ENCODE results near the gene RPL18. TPM values are rescaled to one million over a fixed set of nuclear protein-coding genes. Genes with fewer than 3 reads are reported as not detected.
"Not testable (repeated sequence)": the region's sequence is repeated elsewhere in the genome, so short reads cannot be mapped to it uniquely, and the experiment has no call there.

RPL18 gene
- total RNA-seq, 1 donor from 2014 or later = 1,853 TPM

DNA sequence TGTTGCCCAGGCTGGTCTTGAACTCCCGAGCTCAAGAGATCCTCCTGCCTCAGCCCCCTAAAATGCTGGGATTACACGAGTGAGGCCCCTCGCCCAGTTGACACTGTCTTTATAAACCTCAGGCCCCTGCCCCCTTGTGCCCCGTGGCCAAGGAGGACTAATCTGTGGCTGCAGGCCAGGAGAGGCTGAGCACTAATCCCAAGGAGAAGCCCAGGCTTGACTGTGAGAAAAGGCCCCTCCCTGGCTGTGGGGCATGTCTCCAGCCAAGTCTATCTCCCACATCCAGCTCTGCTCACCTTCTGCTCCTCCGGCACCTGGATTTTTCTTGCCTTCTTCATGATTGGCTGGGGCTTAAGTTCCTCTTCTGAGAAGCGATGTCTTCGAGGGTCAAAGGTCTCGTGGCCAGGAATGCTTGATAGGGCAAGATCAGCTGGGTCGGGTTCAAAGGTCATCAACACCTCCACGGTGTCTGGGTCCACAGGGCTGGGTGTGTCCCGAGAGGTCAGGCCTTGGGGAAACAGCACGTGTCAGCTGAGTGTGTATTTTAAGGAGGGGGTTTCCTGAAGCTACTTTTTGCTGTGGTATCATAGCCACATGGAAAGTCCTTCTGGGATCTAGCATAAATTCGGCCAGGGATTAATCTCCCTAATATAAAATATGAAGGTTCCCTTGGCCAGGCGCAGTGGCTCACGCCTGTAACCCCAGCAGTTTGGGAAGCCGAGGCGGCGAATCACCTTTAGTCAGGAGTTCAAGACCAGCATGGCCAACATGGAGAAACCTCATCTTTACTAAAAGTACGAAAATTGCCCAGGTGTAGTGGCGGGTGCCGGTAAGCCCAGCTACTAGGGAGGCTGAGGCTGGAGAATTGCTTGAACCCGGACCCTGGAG lies 14.4 kb upstream of the RPL18 start:
- no peak for DNase-seq (ENCODE audit: low spot score)
- peaks cover 31% of the 10 kb centered on the region for H3K4me1 Mint-ChIP-seq (ENCODE audit: low read depth)
- intact Hi-C loops (cut with micrococcal nuclease) = loop anchor here (1.0 to 10.0 kb wide), 2 partner anchors 9 to 309 kb away; partner anchors contain the start of gene EMP3
- H3K9me3 Mint-ChIP-seq = no peaks in the 10 kb centered on the region
- peaks cover 12% of the 10 kb centered on the region for H3K36me3 Mint-ChIP-seq (ENCODE audit: low read depth)
- peak overlapping the region; percentile 72 for H3K27ac Mint-ChIP-seq
- H3K27me3 Mint-ChIP-seq (ENCODE audit: low read depth) = no peaks in the 10 kb centered on the region
- peak overlapping the region; percentile 73 for H3K4me3 Mint-ChIP-seq (ENCODE audit: low read depth)

GRCh38 chr19:48632692-48633147 lies 13.7 kb upstream of the RPL18 start:
- Mint-ChIP-seq H3K9me3 (no peaks in the 10 kb centered on the region), H3K4me1 (ENCODE audit: low read depth) (peaks cover 28% of the 10 kb centered on the region), H3K27me3 (ENCODE audit: low read depth) (no peaks in the 10 kb centered on the region), H3K36me3 (ENCODE audit: low read depth) (peaks cover 12% of the 10 kb centered on the region), H3K27ac (no peak overlapping the region), H3K4me3 (ENCODE audit: low read depth) (no peak overlapping the region)
- no peak for DNase-seq (ENCODE audit: low spot score)
- intact Hi-C loops (cut with micrococcal nuclease) = loop anchor here (10.0 kb wide), 1 partner anchor 308 kb away; the partner anchor contains the start of gene EMP3

DNA sequence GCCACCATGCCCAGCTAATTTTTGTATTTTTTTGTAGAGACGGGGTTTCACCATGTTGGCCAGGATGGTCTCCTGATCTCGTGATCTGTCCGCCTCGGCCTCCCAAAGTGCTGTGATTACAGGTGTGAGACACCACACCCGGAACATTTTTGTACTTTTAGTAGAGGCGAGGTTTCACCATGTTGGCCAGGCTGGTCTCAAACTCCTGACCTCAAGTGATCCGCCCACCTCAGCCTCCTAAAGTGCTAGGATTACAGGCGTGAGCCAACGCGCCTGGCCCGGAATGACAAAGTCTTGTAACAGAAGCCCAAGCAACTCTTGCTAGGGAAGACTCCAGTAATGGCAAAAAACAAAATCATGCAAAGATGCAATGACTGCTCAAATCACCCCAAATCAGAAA lies 13.3 kb upstream of the RPL18 start:
- H3K4me1 Mint-ChIP-seq (ENCODE audit: low read depth) = peaks cover 28% of the 10 kb centered on the region
- DNase-seq (ENCODE audit: low spot score); H3K27me3 Mint-ChIP-seq (ENCODE audit: low read depth); H3K4me3 Mint-ChIP-seq (ENCODE audit: low read depth); H3K27ac Mint-ChIP-seq; H3K9me3 Mint-ChIP-seq: not testable (repeated sequence)
- H3K36me3 Mint-ChIP-seq (ENCODE audit: low read depth) = peaks cover 12% of the 10 kb centered on the region
- intact Hi-C loops (cut with micrococcal nuclease) = loop anchor here (10.0 kb wide), 1 partner anchor 307 kb away; the partner anchor contains the start of gene EMP3

DNA sequence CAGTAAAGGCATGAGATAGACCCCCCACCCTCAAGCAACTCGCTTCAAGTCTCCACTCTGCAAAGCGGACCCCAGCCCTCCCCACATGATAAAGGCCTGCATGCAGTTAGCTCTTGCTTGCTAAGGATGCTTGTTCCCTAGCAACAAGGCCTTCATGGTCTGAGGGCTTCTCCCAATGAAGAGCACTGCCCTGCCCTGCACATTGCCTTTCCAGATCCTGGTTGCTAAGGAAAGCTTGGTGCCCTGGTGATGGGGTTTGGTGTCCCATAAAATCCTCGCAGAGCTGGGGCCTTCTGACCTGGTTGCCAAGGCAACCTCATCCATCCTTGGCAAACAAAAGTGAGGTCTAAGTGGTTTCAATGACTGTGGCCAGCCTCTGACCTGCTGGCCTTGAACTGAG lies 12.2 kb upstream of the RPL18 start:
- H3K27me3 Mint-ChIP-seq (ENCODE audit: low read depth) = no peaks in the 10 kb centered on the region
- H3K4me3 Mint-ChIP-seq (ENCODE audit: low read depth) = no peak overlapping the region
- no peak for DNase-seq (ENCODE audit: low spot score)
- peaks cover 30% of the 10 kb centered on the region for H3K4me1 Mint-ChIP-seq (ENCODE audit: low read depth)
- H3K27ac Mint-ChIP-seq = no peak overlapping the region
- H3K36me3 Mint-ChIP-seq (ENCODE audit: low read depth) = peaks cover 16% of the 10 kb centered on the region
- H3K9me3 Mint-ChIP-seq = no peaks in the 10 kb centered on the region
- intact Hi-C loops (cut with micrococcal nuclease) = loop anchor here (10.0 kb wide), 1 partner anchor 306 kb away; the partner anchor contains the start of gene EMP3

DNA sequence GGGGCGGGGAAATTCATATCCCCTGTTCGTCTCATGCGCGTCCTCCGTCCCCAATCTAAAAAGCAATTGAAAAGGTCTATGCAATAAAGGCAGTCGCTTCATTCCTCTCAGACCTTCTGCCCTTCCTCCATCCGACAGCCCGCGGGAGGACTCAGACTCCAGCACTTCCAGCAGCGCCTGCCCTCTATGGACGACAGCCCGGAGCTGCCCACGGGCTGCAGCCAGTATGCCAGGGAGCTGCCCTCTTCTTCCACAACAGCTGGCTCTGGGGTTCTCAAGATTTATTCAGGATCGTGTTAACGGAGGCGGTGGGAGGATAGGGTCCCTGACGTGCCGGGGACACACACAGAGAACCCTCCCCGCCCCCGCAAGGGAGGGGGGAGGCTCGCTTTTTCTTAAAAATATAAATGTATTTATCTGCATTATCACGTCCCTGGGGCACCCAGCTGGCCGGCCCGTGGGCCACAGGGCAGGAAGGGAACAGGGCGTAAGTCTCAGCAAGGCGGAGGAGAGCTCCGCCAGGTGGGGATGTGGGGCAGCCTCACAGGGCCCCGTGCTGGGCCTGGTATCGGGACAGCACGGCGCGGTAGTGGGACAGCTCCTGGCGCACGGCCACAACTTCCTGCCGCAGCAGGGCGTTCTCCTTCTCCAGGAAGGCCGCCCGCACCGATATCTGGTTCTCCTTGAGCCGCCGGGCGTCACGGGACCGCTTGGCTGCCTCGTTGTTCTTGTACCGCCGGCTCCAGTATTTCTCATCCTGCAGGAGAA lies 11.5 kb upstream of the RPL18 start:
- DNase-seq (ENCODE audit: low spot score) = no peak
- H3K4me3 Mint-ChIP-seq (ENCODE audit: low read depth) = no peak overlapping the region
- peaks cover 16% of the 10 kb centered on the region for H3K36me3 Mint-ChIP-seq (ENCODE audit: low read depth)
- peaks cover 27% of the 10 kb centered on the region for H3K4me1 Mint-ChIP-seq (ENCODE audit: low read depth)
- H3K27ac Mint-ChIP-seq = no peak overlapping the region
- no peaks in the 10 kb centered on the region for H3K27me3 Mint-ChIP-seq (ENCODE audit: low read depth)
- intact Hi-C loops (cut with micrococcal nuclease) = loop anchor here (10.0 kb wide), 1 partner anchor 306 kb away; the partner anchor contains the start of gene EMP3
- no peaks in the 10 kb centered on the region for H3K9me3 Mint-ChIP-seq

GRCh38 chr19:48629599-48630295 lies 10.8 kb upstream of the RPL18 start:
- Mint-ChIP-seq H3K27me3 (ENCODE audit: low read depth) (no peaks in the 10 kb centered on the region), H3K27ac (no peak overlapping the region), H3K4me1 (ENCODE audit: low read depth) (peaks cover 27% of the 10 kb centered on the region), H3K9me3 (no peaks in the 10 kb centered on the region), H3K36me3 (ENCODE audit: low read depth) (peaks cover 16% of the 10 kb centered on the region), H3K4me3 (ENCODE audit: low read depth) (no peak overlapping the region)
- no peak for DNase-seq (ENCODE audit: low spot score)
- intact Hi-C loops (cut with micrococcal nuclease) = loop anchor here (10.0 kb wide), 1 partner anchor 305 kb away; the partner anchor contains the start of gene EMP3

DNA sequence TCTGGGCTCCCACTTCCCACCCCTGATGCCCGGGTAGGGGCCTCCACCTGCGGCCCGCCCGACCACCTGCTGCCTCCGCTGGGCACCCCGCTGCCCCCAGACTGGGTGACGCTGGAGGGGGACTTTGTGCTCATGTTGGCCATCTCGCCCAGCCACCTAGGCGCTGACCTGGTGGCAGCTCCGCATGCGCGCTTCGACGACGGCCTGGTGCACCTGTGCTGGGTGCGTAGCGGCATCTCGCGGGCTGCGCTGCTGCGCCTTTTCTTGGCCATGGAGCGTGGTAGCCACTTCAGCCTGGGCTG lies 10.3 kb upstream of the RPL18 start:
- Mint-ChIP-seq H3K36me3 (ENCODE audit: low read depth) (peaks cover 17% of the 10 kb centered on the region), H3K4me1 (ENCODE audit: low read depth) (peaks cover 27% of the 10 kb centered on the region), H3K4me3 (ENCODE audit: low read depth) (no peak overlapping the region), H3K27ac (no peak overlapping the region), H3K9me3 (no peaks in the 10 kb centered on the region), H3K27me3 (ENCODE audit: low read depth) (no peaks in the 10 kb centered on the region)
- no peak for DNase-seq (ENCODE audit: low spot score)
- intact Hi-C loops (cut with micrococcal nuclease) = no loop called here

GRCh38 chr19:48628486-48629296 lies 9.7 kb upstream of the RPL18 start:
- Mint-ChIP-seq H3K36me3 (ENCODE audit: low read depth) (peaks cover 22% of the 10 kb centered on the region), H3K27me3 (ENCODE audit: low read depth) (no peaks in the 10 kb centered on the region), H3K27ac (no peak overlapping the region), H3K4me1 (ENCODE audit: low read depth) (peaks cover 25% of the 10 kb centered on the region), H3K9me3 (no peaks in the 10 kb centered on the region), H3K4me3 (ENCODE audit: low read depth) (no peak overlapping the region)
- intact Hi-C loops (cut with micrococcal nuclease) = no loop called here
- DNase-seq (ENCODE audit: low spot score) = no peak

DNA sequence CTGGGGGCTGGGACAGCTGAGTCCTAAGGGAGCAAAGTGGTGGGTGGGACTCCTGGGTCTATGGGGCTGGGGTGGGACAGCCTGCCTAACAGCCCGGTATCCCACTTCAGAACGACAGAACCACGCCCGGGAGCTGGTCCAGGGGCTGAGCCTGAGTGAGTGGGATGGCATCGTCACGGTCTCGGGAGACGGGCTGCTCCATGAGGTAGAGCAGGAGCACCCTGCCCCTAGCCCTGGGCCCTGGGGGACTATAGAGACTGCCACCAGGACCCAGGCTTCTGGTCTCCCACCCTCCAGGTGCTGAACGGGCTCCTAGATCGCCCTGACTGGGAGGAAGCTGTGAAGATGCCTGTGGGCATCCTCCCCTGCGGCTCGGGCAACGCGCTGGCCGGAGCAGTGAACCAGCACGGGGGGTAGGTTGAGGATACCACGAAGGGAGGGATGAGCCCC lies 8.9 kb upstream of the RPL18 start:
- H3K27ac Mint-ChIP-seq = no peak overlapping the region
- no peaks in the 10 kb centered on the region for H3K27me3 Mint-ChIP-seq (ENCODE audit: low read depth)
- intact Hi-C loops (cut with micrococcal nuclease) = no loop called here
- no peak overlapping the region for H3K4me3 Mint-ChIP-seq (ENCODE audit: low read depth)
- peaks cover 25% of the 10 kb centered on the region for H3K4me1 Mint-ChIP-seq (ENCODE audit: low read depth)
- no peak for DNase-seq (ENCODE audit: low spot score)
- peaks cover 28% of the 10 kb centered on the region for H3K36me3 Mint-ChIP-seq (ENCODE audit: low read depth)
- H3K9me3 Mint-ChIP-seq = no peaks in the 10 kb centered on the region

- DNase-seq (ENCODE audit: low spot score) = no peak
- peaks cover 30% of the 10 kb centered on the region for H3K36me3 Mint-ChIP-seq (ENCODE audit: low read depth)
Observed at GRCh38 chr19:48627201-48627864, 8.4 kb upstream of the RPL18 start.

DNA sequence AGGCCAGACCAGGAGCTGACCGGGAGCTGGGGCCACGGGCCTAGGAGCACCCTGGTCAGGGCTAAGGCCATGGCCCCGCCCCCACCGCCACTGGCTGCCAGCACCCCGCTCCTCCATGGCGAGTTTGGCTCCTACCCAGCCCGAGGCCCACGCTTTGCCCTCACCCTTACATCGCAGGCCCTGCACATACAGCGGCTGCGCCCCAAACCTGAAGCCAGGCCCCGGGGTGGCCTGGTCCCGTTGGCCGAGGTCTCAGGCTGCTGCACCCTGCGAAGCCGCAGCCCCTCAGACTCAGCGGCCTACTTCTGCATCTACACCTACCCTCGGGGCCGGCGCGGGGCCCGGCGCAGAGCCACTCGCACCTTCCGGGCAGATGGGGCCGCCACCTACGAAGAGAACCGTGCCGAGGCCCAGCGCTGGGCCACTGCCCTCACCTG lies 6.9 kb upstream of the RPL18 start:
- no peak overlapping the region for H3K27ac Mint-ChIP-seq
- no peaks in the 10 kb centered on the region for H3K27me3 Mint-ChIP-seq (ENCODE audit: low read depth)
- H3K4me1 Mint-ChIP-seq (ENCODE audit: low read depth) = peaks cover 30% of the 10 kb centered on the region
- H3K36me3 Mint-ChIP-seq (ENCODE audit: low read depth) = peaks cover 37% of the 10 kb centered on the region
- intact Hi-C loops (cut with micrococcal nuclease) = no loop called here
- no peak overlapping the region for H3K4me3 Mint-ChIP-seq (ENCODE audit: low read depth)
- no peak for DNase-seq (ENCODE audit: low spot score)
- H3K9me3 Mint-ChIP-seq = no peaks in the 10 kb centered on the region

More at GRCh38 chr19:48627201-48627864, 8.4 kb upstream of the RPL18 start:
- Mint-ChIP-seq H3K4me1 (ENCODE audit: low read depth) (peaks cover 23% of the 10 kb centered on the region), H3K27me3 (ENCODE audit: low read depth) (no peaks in the 10 kb centered on the region), H3K27ac (no peak overlapping the region), H3K9me3 (no peaks in the 10 kb centered on the region), H3K4me3 (ENCODE audit: low read depth) (no peak overlapping the region)
- intact Hi-C loops (cut with micrococcal nuclease) = no loop called here

Measured in activated T-helper 2 cell treated with anti-CD3 and anti-CD28 coated beads, Interferon-gamma antibody, Interleukin-2, Interleukin-4, amounts not matched to agents 10 μg/mL and 5 μg/mL and 100 μg/mL, durations not matched to agents 14 hours and 24 hours and 36 hours (primary cell).